HepG2 (cell line): ENCODE measurements around the gene OR11L1. TPM values are rescaled to one million over a fixed set of nuclear protein-coding genes. Genes with fewer than 3 reads are reported as not detected.

Experiments used
- CHD4 ChIP-seq: fragments of 200-600 bp; sonication (generic); IDR thresholded peaks from 2 replicates; pipeline ENCODE4 v1.7.0; 2017; ENCODE audit warnings: mild to moderate bottlenecking, low read length, borderline replicate concordance
- NCOR1 ChIP-seq: fragments of 200-600 bp; sonication (generic); IDR thresholded peaks from 2 replicates; pipeline ENCODE4 v1.7.0; 2017; ENCODE audit warnings: antibody characterized with exemption, low read length, borderline replicate concordance
- PPARG ChIP-seq: conservative IDR thresholded peaks from 2 replicates; pipeline ENCODE4 v1.6.1; 2016; ENCODE audit warnings: missing biosample characterization, missing genetic modification reagents
- polyA plus RNA-seq, 8 experiments: library from polyadenylated mRNA; depleted of rRNA in 3 of 8; stranded (reverse) in 7 of 8; unstranded in 1 of 8; fragments of >200 nt; fragmentation: Illumina TruSeq in 4 of 8; extraction: Trizol in 4 of 8; gene quantifications; 2 replicates each; pipeline versions ENCODE4 v1.2.1 to v1.2.3, GENCODE V29; 2011 to 2016; ENCODE audit warnings: low read depth in 4 of 8, missing spikeins in 1 of 8, mixed read lengths in 1 of 8; ENCODE audit not compliant: insufficient read depth in 1 of 8
- total RNA-seq, 5 experiments: library from RNA; depleted of rRNA; stranded (reverse); fragments of >200 nt; fragmentation: Illumina TruSeq; extraction: Trizol; gene quantifications; 2 replicates each; pipeline ENCODE4 v1.2.3, GENCODE V29; 2016; ENCODE audit warnings: low read depth in 1 of 5
- TF ChIP-seq, protein P1 (sequence below): sonication (generic); formaldehyde crosslinking; IDR thresholded peaks from 2 replicates; pipeline ENCODE4 v1.8.0; 2022; ENCODE audit warnings: mild to moderate bottlenecking, missing genetic modification reagents, borderline replicate concordance

Gene OR11L1
- total and polyA plus RNA-seq, 2 of the 13 experiments (the other 11 are each of a cell fraction or from before 2014, with no cell fraction given) = not detected

DNA sequence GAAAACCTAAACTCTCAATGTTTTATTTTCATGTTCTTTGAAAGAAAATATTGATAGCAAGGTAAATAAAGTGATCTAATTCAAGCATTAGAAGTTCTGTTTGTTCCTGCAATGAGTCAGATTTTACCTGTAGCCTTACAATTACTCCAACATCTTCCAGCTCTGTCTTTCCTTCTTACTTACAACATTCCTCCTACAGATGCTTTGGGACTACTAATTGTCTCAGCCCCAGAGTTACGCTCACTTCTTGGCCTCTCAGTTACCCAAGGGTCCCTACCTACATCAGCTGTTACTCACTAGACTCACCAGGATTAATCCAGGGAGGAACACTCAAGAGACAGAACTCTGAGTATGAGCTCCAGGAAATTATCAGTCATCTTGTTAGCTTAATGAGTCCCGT is 44.2 kb downstream of the OR11L1 start (continued):
- TF ChIP-seq, protein P1, sequence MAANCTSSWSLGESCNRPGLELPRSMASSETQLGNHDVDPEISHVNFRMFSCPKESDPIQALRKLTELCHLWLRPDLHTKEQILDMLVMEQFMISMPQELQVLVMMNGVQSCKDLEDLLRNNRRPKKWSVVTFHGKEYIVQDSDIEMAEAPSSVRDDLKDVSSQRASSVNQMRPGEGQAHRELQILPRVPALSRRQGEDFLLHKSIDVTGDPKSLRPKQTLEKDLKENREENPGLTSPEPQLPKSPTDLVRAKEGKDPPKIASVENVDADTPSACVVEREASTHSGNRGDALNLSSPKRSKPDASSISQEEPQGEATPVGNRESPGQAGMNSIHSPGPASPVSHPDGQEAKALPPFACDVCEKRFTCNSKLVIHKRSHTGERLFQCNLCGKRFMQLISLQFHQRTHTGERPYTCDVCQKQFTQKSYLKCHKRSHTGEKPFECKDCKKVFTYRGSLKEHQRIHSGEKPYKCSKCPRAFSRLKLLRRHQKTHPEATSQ = no peak
- no peak for TF ChIP-seq NCOR1
- no peak for TF ChIP-seq CHD4
- TF ChIP-seq PPARG (CRISPR knock-in tag) = no peak

Other genes starting within 250 kb of the OR11L1 start
- gene OR2G3, start 236.3 kb downstream of the OR11L1 start, total RNA-seq (2016; rRNA removed; fragmentation: Illumina TruSeq; extraction: Trizol) = not detected in 2 replicates
- gene OR2G3, start 236.3 kb downstream of the OR11L1 start, polyA plus RNA-seq (2011; rRNA removed) = not detected in 2 replicates
- gene OR13G1, start 162.2 kb downstream of the OR11L1 start, total RNA-seq (2016; rRNA removed; fragmentation: Illumina TruSeq; extraction: Trizol) = not detected in 2 replicates
- not detected in 2 replicates for gene OR13G1, start 162.2 kb downstream of the OR11L1 start, polyA plus RNA-seq (2011; rRNA removed)
- gene OR6F1, start 125.2 kb downstream of the OR11L1 start, total RNA-seq (2016; rRNA removed; fragmentation: Illumina TruSeq; extraction: Trizol) = not detected in 2 replicates
- gene OR6F1, start 125.2 kb downstream of the OR11L1 start, polyA plus RNA-seq (2011; rRNA removed) = not detected in 2 replicates
- gene OR14K1, start 103.3 kb downstream of the OR11L1 start, total RNA-seq (2016; rRNA removed; fragmentation: Illumina TruSeq; extraction: Trizol) = not detected in 2 replicates
- gene OR14K1, start 103.3 kb downstream of the OR11L1 start, polyA plus RNA-seq (2011; rRNA removed) = not detected in 2 replicates
- gene OR14A2, start 93.8 kb downstream of the OR11L1 start, total RNA-seq (2016; rRNA removed; fragmentation: Illumina TruSeq; extraction: Trizol) = not detected in 2 replicates
- not detected in 2 replicates for gene OR14A2, start 93.8 kb downstream of the OR11L1 start, polyA plus RNA-seq (2011; rRNA removed)
- gene OR1C1, start 81.3 kb downstream of the OR11L1 start, total RNA-seq (2016; rRNA removed; fragmentation: Illumina TruSeq; extraction: Trizol) = not detected in 2 replicates
- not detected in 2 replicates for gene OR1C1, start 81.3 kb downstream of the OR11L1 start, polyA plus RNA-seq (2011; rRNA removed)
- gene OR14A16, start 17.8 kb downstream of the OR11L1 start, total RNA-seq (2016; rRNA removed; fragmentation: Illumina TruSeq; extraction: Trizol) = not detected in 2 replicates
- not detected in 2 replicates for gene OR14A16, start 17.8 kb downstream of the OR11L1 start, polyA plus RNA-seq (2011; rRNA removed)
- gene TRIM58, start 15.3 kb upstream of the OR11L1 start, total RNA-seq (2016; rRNA removed; fragmentation: Illumina TruSeq; extraction: Trizol) = not detected in 2 replicates
- not detected in 2 replicates for gene TRIM58, start 15.3 kb upstream of the OR11L1 start, polyA plus RNA-seq (2011; rRNA removed)
- gene OR2W3, start 53.7 kb upstream of the OR11L1 start, total RNA-seq (2016; rRNA removed; fragmentation: Illumina TruSeq; extraction: Trizol) = not detected in 2 replicates
- not detected in 2 replicates for gene OR2W3, start 53.7 kb upstream of the OR11L1 start, polyA plus RNA-seq (2011; rRNA removed)
- gene OR2T8, start 78.4 kb upstream of the OR11L1 start, total RNA-seq (2016; rRNA removed; fragmentation: Illumina TruSeq; extraction: Trizol) = not detected in 2 replicates
- not detected in 2 replicates for gene OR2T8, start 78.4 kb upstream of the OR11L1 start, polyA plus RNA-seq (2011; rRNA removed)
- gene OR2AJ1, start 83.0 kb upstream of the OR11L1 start, total RNA-seq (2016; rRNA removed; fragmentation: Illumina TruSeq; extraction: Trizol) = not detected in 2 replicates
- gene OR2AJ1, start 83.0 kb upstream of the OR11L1 start, polyA plus RNA-seq (2011; rRNA removed) = not detected in 2 replicates
- not detected in 2 replicates for gene OR2L8, start 107.0 kb upstream of the OR11L1 start, total RNA-seq (2016; rRNA removed; fragmentation: Illumina TruSeq; extraction: Trizol)
- gene OR2L8, start 107.0 kb upstream of the OR11L1 start, polyA plus RNA-seq (2011; rRNA removed) = not detected in 2 replicates
- not detected in 2 replicates for gene OR2AK2, start 123.3 kb upstream of the OR11L1 start, total RNA-seq (2016; rRNA removed; fragmentation: Illumina TruSeq; extraction: Trizol)
- gene OR2AK2, start 123.3 kb upstream of the OR11L1 start, polyA plus RNA-seq (2011; rRNA removed) = not detected in 2 replicates
- gene OR2L5, start 171.8 kb upstream of the OR11L1 start, total RNA-seq (2016; rRNA removed; fragmentation: Illumina TruSeq; extraction: Trizol) = not detected in 2 replicates
- gene OR2L5, start 171.8 kb upstream of the OR11L1 start, polyA plus RNA-seq (2011; rRNA removed) = not detected in 2 replicates
- gene OR2L2, start 188.2 kb upstream of the OR11L1 start, total RNA-seq (2016; rRNA removed; fragmentation: Illumina TruSeq; extraction: Trizol) = not detected in 2 replicates
- not detected in 2 replicates for gene OR2L2, start 188.2 kb upstream of the OR11L1 start, polyA plus RNA-seq (2011; rRNA removed)
- gene OR2L3, start 204.9 kb upstream of the OR11L1 start, total RNA-seq (2016; rRNA removed; fragmentation: Illumina TruSeq; extraction: Trizol) = not detected in 2 replicates
- not detected in 2 replicates for gene OR2L3, start 204.9 kb upstream of the OR11L1 start, polyA plus RNA-seq (2011; rRNA removed)